DMS79 (cell line): ENCODE data around the gene LPO.

Experiments
- DNase-seq: peaks from one replicate; lab custom pipeline; 2025; lab: John Stamatoyannopoulos, UW

LPO gene

GRCh38 chr17:58262149-58262548 lies 23.8 kb downstream of the LPO start:
- DNase-seq = no peak

- no peak for DNase-seq
Observed at GRCh38 chr17:58263773-58264172, 25.4 kb downstream of the LPO start.

GRCh38 chr17:58264407-58265103 lies 26.2 kb downstream of the LPO start:
- DNase-seq = no peak

GRCh38 chr17:58265271-58265670 lies 26.9 kb downstream of the LPO start:
- DNase-seq = no peak

GRCh38 chr17:58265902-58266875 lies 27.8 kb downstream of the LPO start:
- no peak for DNase-seq

GRCh38 chr17:58267347-58268324 lies 29.3 kb downstream of the LPO start:
- DNase-seq = no peak

- DNase-seq = no peak
Observed at GRCh38 chr17:58268326-58268725, 29.9 kb downstream of the LPO start.

- DNase-seq = no peak
Observed at GRCh38 chr17:58268774-58269556, 30.6 kb downstream of the LPO start.

GRCh38 chr17:58269557-58270291 lies 31.3 kb downstream of the LPO start:
- no peak for DNase-seq

- no peak for DNase-seq
Observed at GRCh38 chr17:58270476-58271215, 32.3 kb downstream of the LPO start.

GRCh38 chr17:58271216-58271931 lies 33.0 kb downstream of the LPO start:
- no peak for DNase-seq

- DNase-seq = no peak
Observed at GRCh38 chr17:58272367-58273280, 34.2 kb downstream of the LPO start.

- DNase-seq = no peak
Observed at GRCh38 chr17:58273453-58274104, 35.2 kb downstream of the LPO start.

GRCh38 chr17:58275417-58275816 lies 37.0 kb downstream of the LPO start:
- DNase-seq = no peak

- no peak for DNase-seq
Observed at GRCh38 chr17:58276423-58276822, 38.0 kb downstream of the LPO start.

- DNase-seq = no peak
Observed at GRCh38 chr17:58277107-58277801, 38.9 kb downstream of the LPO start.
